ENCODE measurements around the gene WDR53.
"Not testable (repeated sequence)": the region's sequence is repeated elsewhere in the genome, so short reads cannot be mapped to it uniquely, and the experiment has no call there.

The WDR53 gene

GRCh38 chr3:196596355-196596754 is 28.0 kb upstream of the WDR53 start:
- in situ Hi-C loops (cut with MboI; ENCODE audit: low pct_unique_long_range_greater_than_20kb, low sequenced_read_pairs, unreplicated experiment): no loop called here
- TF ChIP-seq, protein P1, sequence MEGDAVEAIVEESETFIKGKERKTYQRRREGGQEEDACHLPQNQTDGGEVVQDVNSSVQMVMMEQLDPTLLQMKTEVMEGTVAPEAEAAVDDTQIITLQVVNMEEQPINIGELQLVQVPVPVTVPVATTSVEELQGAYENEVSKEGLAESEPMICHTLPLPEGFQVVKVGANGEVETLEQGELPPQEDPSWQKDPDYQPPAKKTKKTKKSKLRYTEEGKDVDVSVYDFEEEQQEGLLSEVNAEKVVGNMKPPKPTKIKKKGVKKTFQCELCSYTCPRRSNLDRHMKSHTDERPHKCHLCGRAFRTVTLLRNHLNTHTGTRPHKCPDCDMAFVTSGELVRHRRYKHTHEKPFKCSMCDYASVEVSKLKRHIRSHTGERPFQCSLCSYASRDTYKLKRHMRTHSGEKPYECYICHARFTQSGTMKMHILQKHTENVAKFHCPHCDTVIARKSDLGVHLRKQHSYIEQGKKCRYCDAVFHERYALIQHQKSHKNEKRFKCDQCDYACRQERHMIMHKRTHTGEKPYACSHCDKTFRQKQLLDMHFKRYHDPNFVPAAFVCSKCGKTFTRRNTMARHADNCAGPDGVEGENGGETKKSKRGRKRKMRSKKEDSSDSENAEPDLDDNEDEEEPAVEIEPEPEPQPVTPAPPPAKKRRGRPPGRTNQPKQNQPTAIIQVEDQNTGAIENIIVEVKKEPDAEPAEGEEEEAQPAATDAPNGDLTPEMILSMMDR (IDR thresholded peaks at IDR 0.05; ENCODE audit: extremely low read depth, insufficient read depth, missing control alignments): no peak
- DNase-seq (ENCODE audit: low spot score): peak; percentile 30

- no peak for DNase-seq (ENCODE audit: low spot score)
- in situ Hi-C loops (cut with MboI; ENCODE audit: low pct_unique_long_range_greater_than_20kb, low sequenced_read_pairs, unreplicated experiment): no loop called here
- TF ChIP-seq, protein P1 (IDR thresholded peaks at IDR 0.05; ENCODE audit: extremely low read depth, insufficient read depth, missing control alignments): no peak
These were observed 21.9 kb upstream of the WDR53 start for GRCh38 chr3:196590279-196590678.

DNA sequence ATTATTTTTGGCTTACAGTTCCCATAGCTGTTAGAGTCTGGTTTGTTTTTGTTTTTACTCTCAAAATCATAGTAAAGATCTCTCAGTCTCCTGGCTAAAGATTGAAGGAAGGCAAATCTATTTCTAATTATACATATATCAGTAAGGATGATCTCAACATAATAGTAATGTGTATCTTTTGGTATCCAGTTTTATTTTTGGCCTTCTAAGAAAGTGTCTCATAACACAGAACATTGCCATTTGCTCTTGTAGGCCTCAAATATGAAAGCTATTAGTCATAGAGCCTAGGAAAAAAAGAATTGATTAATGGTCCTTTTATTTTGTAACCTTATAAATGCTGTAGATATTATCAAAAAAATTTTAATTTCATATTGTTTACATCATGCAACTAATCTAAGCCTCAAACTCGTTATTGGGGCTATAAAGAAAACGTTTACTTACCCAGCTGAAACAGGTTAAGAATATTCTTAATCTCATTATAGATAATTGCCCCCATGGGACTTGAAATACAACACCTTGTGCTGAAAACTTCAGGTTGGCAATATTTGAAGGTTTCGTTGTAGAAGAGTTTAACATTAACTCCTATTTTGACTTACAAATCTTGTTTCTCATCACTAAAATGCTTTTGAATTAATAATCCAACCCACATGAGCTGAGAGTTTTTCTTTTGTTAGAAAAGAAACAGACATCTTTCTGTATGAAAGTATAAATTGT is 16.8 kb upstream of the WDR53 start:
- TF ChIP-seq, protein P1 (IDR thresholded peaks at IDR 0.05; ENCODE audit: extremely low read depth, insufficient read depth, missing control alignments): no peak
- in situ Hi-C loops (cut with MboI; ENCODE audit: low pct_unique_long_range_greater_than_20kb, low sequenced_read_pairs, unreplicated experiment): no loop called here
- no peak for DNase-seq (ENCODE audit: low spot score)

GRCh38 chr3:196572389-196572788 is 4.0 kb upstream of the WDR53 start:
- no peak for DNase-seq (ENCODE audit: low spot score)
- TF ChIP-seq, protein P1 (IDR thresholded peaks at IDR 0.05; ENCODE audit: extremely low read depth, insufficient read depth, missing control alignments): no peak
- in situ Hi-C loops (cut with MboI; ENCODE audit: low pct_unique_long_range_greater_than_20kb, low sequenced_read_pairs, unreplicated experiment): no loop called here

DNA sequence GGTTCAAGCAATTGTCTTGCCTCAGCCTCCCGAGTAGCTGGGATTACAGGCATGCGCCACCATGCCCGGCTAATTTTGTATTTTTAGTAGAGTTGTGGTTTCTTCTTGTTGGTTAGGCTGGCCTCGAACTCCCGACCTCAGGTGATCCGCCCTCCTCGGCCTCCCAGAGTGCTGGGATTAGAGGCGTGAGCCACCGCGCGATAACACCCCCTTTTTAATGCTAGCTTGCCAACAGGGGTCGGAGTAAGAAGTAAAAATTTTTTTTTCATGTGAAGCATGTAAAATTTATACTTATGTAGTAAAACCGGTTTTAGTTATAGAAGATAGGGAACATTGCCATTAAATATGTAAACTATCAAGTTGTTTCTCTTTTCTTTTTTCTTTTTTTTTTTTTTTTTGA is 2.0 kb upstream of the WDR53 start:
- DNase-seq (ENCODE audit: low spot score); in situ Hi-C loops (cut with MboI; ENCODE audit: low pct_unique_long_range_greater_than_20kb, low sequenced_read_pairs, unreplicated experiment): not testable (repeated sequence)

DNA sequence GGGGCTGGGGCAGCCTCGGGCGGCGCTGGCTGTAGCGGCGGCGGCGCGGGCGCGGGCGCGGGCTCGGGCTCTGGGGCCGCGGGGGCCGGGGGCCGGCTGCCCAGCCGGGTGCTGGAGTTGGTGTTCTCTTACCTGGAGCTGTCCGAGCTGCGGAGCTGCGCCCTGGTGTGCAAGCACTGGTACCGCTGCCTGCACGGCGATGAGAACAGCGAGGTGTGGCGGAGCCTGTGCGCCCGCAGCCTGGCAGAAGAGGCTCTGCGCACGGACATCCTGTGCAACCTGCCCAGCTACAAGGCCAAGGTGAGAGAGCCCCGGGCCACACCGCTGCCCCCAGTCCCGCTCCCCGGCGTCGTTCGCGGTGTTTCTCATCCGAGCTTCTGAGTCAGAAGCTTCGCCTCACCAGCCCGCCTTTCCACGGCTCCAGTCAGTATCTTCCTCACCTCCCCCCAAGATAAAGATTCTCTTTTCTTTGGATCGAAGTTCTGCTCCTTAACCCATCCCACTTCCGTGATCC is 706 bp upstream of the WDR53 start:
- peak; percentile 51 for DNase-seq (ENCODE audit: low spot score)
- TF ChIP-seq, protein P1 (IDR thresholded peaks at IDR 0.05; ENCODE audit: extremely low read depth, insufficient read depth, missing control alignments): no peak
- in situ Hi-C loops (cut with MboI; ENCODE audit: low pct_unique_long_range_greater_than_20kb, low sequenced_read_pairs, unreplicated experiment): no loop called here

- DNase-seq (ENCODE audit: low spot score): no peak
- TF ChIP-seq, protein P1 (IDR thresholded peaks at IDR 0.05; ENCODE audit: extremely low read depth, insufficient read depth, missing control alignments): no peak
- in situ Hi-C loops (cut with MboI; ENCODE audit: low pct_unique_long_range_greater_than_20kb, low sequenced_read_pairs, unreplicated experiment): no loop called here
These were observed 4.6 kb downstream of the WDR53 start for GRCh38 chr3:196563721-196564225.
